Mammary epithelial cell (primary cell): ENCODE measurements around the gene IGSF1.

Experiments
- CTCF ChIP-seq, 2 donors: IDR thresholded peaks in 1 of 2; conservative IDR thresholded peaks in 1 of 2; 2 replicates each; pipeline ENCODE4 v1.5.1; 2011 to 2012; ENCODE audit warnings: inconsistent platforms in 2 of 2, low read length in 2 of 2, mild to moderate bottlenecking in 2 of 2, control low read depth in 1 of 2, low read depth in 1 of 2; ENCODE audit not compliant: insufficient read depth in 1 of 2; ENCODE audit errors: extremely low read depth in 1 of 2
- EZH2 ChIP-seq: IDR thresholded peaks from 2 replicates; pipeline ENCODE4 v1.6.1; 2012; ENCODE audit warnings: low read length, inconsistent platforms, borderline replicate concordance

- TF ChIP-seq CTCF (conservative IDR thresholded peaks at IDR 0.05 in 1 of 2, IDR thresholded peaks at IDR 0.05 in 1 of 2; ENCODE audit: extremely low read depth in 1 of 2, insufficient read depth in 1 of 2, low read depth in 1 of 2, low read length in 2 of 2) (no peak), EZH2 (no peak)
These were observed 16.8 kb upstream of the IGSF1 start for GRCh38 chrX:131305926-131306325.
